HepG2 (cell line): Measurements from ENCODE around the gene SOCS1. TPM values are rescaled to one million over a fixed set of nuclear protein-coding genes. Genes with fewer than 3 reads are reported as not detected.

Experiments
- AKAP8 ChIP-seq: sonication (generic); formaldehyde crosslinking; IDR thresholded peaks from 2 replicates; pipeline ENCODE4 v1.5.1; 2020; ENCODE audit warnings: mild to moderate bottlenecking, missing genetic modification reagents
- E2F1 ChIP-seq: sonication (generic); formaldehyde crosslinking; IDR thresholded peaks from 2 replicates; pipeline ENCODE4 v1.5.0; 2020; ENCODE audit warnings: missing genetic modification reagents
- EED ChIP-seq: sonication (generic); formaldehyde crosslinking; IDR thresholded peaks from 2 replicates; pipeline ENCODE4 v1.5.0; 2020; ENCODE audit warnings: mild to moderate bottlenecking, missing genetic modification reagents
- FOXJ3 ChIP-seq: sonication (generic); formaldehyde crosslinking; IDR thresholded peaks from 2 replicates; pipeline ENCODE4 v1.4.0; 2020; ENCODE audit warnings: missing genetic modification reagents, mild to moderate bottlenecking, borderline replicate concordance
- GABPB1 ChIP-seq: IDR thresholded peaks from 2 replicates; pipeline ENCODE4 v1.6.1; 2016; ENCODE audit warnings: mild to moderate bottlenecking, missing genetic modification reagents, moderate library complexity, missing compliant biosample characterization
- HIC2 ChIP-seq: sonication (generic); formaldehyde crosslinking; IDR thresholded peaks from 2 replicates; pipeline ENCODE4 v1.9.0; 2022; ENCODE audit warnings: low read depth, missing genetic modification reagents
- HIVEP1 ChIP-seq: sonication (generic); formaldehyde crosslinking; IDR thresholded peaks from 2 replicates; pipeline ENCODE4 v1.4.0; 2020; ENCODE audit warnings: mild to moderate bottlenecking, missing genetic modification reagents
- JUND ChIP-seq: sonication (generic); formaldehyde crosslinking; IDR thresholded peaks from 2 replicates; pipeline ENCODE4 v1.8.0; 2022; ENCODE audit warnings: mild to moderate bottlenecking, missing genetic modification reagents
- MYPOP ChIP-seq: sonication (generic); formaldehyde crosslinking; IDR thresholded peaks from 2 replicates; pipeline ENCODE4 v1.8.1; 2023; ENCODE audit warnings: mild to moderate bottlenecking, moderate library complexity, missing genetic modification reagents
- PCBP2 ChIP-seq: fragments of 200-400 bp; formaldehyde crosslinking; optimal IDR thresholded peaks from 2 replicates; pipeline ENCODE3; 2018; ENCODE audit warnings: low read length, low read depth; ENCODE audit not compliant: poor library complexity, severe bottlenecking
- PHF21A ChIP-seq: sonication (generic); formaldehyde crosslinking; IDR thresholded peaks from 2 replicates; pipeline ENCODE4 v1.5.0; 2020; ENCODE audit warnings: mild to moderate bottlenecking, missing genetic modification reagents
- RBM22 ChIP-seq: fragments of 200-400 bp; formaldehyde crosslinking; optimal IDR thresholded peaks from 2 replicates; pipeline ENCODE3; 2017; ENCODE audit warnings: mild to moderate bottlenecking, low read length, moderate library complexity
- RXRA ChIP-seq: sonication (generic); formaldehyde crosslinking; IDR thresholded peaks from 2 replicates; pipeline ENCODE4 v1.5.1; 2020; ENCODE audit warnings: missing genetic modification reagents
- SP140L ChIP-seq: sonication (generic); formaldehyde crosslinking; IDR thresholded peaks from 2 replicates; pipeline ENCODE4 v1.4.0; 2020; ENCODE audit warnings: missing genetic modification reagents, borderline replicate concordance
- ZBTB20 ChIP-seq: sonication (generic); formaldehyde crosslinking; IDR thresholded peaks from 2 replicates; pipeline ENCODE4 v1.8.1; 2023; ENCODE audit warnings: missing genetic modification reagents, low read depth, mild to moderate bottlenecking, borderline replicate concordance
- ZFP37 ChIP-seq: sonication (generic); formaldehyde crosslinking; IDR thresholded peaks from 2 replicates; pipeline ENCODE4 v1.4.0; 2020; ENCODE audit warnings: missing genetic modification reagents, borderline replicate concordance
- ZNF143 ChIP-seq: sonication (generic); formaldehyde crosslinking; IDR thresholded peaks from 2 replicates; pipeline ENCODE4 v1.4.0; 2020; ENCODE audit warnings: missing genetic modification reagents
- ZNF205 ChIP-seq: IDR thresholded peaks from 2 replicates; pipeline ENCODE4 v1.6.1; 2018; ENCODE audit warnings: missing biosample characterization, missing genetic modification reagents
- ZNF296 ChIP-seq: sonication (generic); formaldehyde crosslinking; conservative IDR thresholded peaks from 2 replicates; pipeline ENCODE4 v1.5.0; 2020; ENCODE audit warnings: mild to moderate bottlenecking, missing genetic modification reagents
- ZNF34 ChIP-seq: sonication (generic); formaldehyde crosslinking; IDR thresholded peaks from 2 replicates; pipeline ENCODE4 v1.4.0; 2020; ENCODE audit warnings: mild to moderate bottlenecking, missing genetic modification reagents, borderline replicate concordance
- ZNF343 ChIP-seq: sonication (generic); formaldehyde crosslinking; IDR thresholded peaks from 2 replicates; pipeline ENCODE4 v1.4.0; 2020; ENCODE audit warnings: mild to moderate bottlenecking, missing genetic modification reagents
- ZNF362 ChIP-seq: sonication (generic); formaldehyde crosslinking; IDR thresholded peaks from 2 replicates; pipeline ENCODE4 v1.4.0; 2020; ENCODE audit warnings: missing genetic modification reagents, mild to moderate bottlenecking, borderline replicate concordance
- ZNF484 ChIP-seq: sonication (generic); formaldehyde crosslinking; IDR thresholded peaks from 2 replicates; pipeline ENCODE4 v1.5.1; 2020; ENCODE audit warnings: mild to moderate bottlenecking, low read depth, missing genetic modification reagents, borderline replicate concordance
- ZNF570 ChIP-seq: sonication (generic); formaldehyde crosslinking; IDR thresholded peaks from 2 replicates; pipeline ENCODE4 v1.4.0; 2020; ENCODE audit warnings: mild to moderate bottlenecking, missing genetic modification reagents, borderline replicate concordance
- polyA plus RNA-seq, 8 experiments: library from polyadenylated mRNA; depleted of rRNA in 3 of 8; stranded (reverse) in 7 of 8; unstranded in 1 of 8; fragments of >200 nt; fragmentation: Illumina TruSeq in 4 of 8; extraction: Trizol in 4 of 8; gene quantifications; 2 replicates each; pipeline versions ENCODE4 v1.2.1 to v1.2.3, GENCODE V29; 2011 to 2016; ENCODE audit warnings: low read depth in 4 of 8, missing spikeins in 1 of 8, mixed read lengths in 1 of 8; ENCODE audit not compliant: insufficient read depth in 1 of 8
- total RNA-seq, 5 experiments: library from RNA; depleted of rRNA; stranded (reverse); fragments of >200 nt; fragmentation: Illumina TruSeq; extraction: Trizol; gene quantifications; 2 replicates each; pipeline ENCODE4 v1.2.3, GENCODE V29; 2016; ENCODE audit warnings: low read depth in 1 of 5

Gene SOCS1
- total and polyA plus RNA-seq, 2 of the 13 experiments (the other 11 are each of a cell fraction or from before 2014, with no cell fraction given), result 5.3 to 6.3 TPM

- TF ChIP-seq HIC2 (CRISPR knock-in tag) (peak; percentile 99), ZNF484 (CRISPR knock-in tag) (no peak), MYPOP (CRISPR knock-in tag) (no peak), ZBTB20 (CRISPR knock-in tag) (peak; percentile 10; the same call in 1 of the 2 replicates), ZFP37 (CRISPR knock-in tag) (0 out of 2 replicates have a peak, but pooled peaks have one; percentile 37), ZNF205 (0 out of 2 replicates have a peak, but pooled peaks have one; percentile 33), AKAP8 (CRISPR knock-in tag) (peak; percentile 53; the same call in 1 of the 2 replicates), ZNF34 (CRISPR knock-in tag) (0 out of 2 replicates have a peak, but pooled peaks have one; percentile 19), PHF21A (no peak), ZNF570 (no peak), PCBP2 (no peak), SP140L (CRISPR knock-in tag) (no peak), FOXJ3 (CRISPR knock-in tag) (no peak; the same call in 1 of the 2 replicates), HIVEP1 (CRISPR knock-in tag) (0 out of 2 replicates have a peak, but pooled peaks have one; percentile 43), JUND (CRISPR knock-in tag) (no peak), GABPB1 (CRISPR knock-in tag) (peak; percentile 33; the same call in 1 of the 2 replicates), ZNF362 (CRISPR knock-in tag) (no peak; the same call in 1 of the 2 replicates), EED (CRISPR knock-in tag) (no peak), RXRA (peak; percentile 96), ZNF296 (CRISPR knock-in tag) (peak; percentile 58; the same call in 1 of the 2 replicates), ZNF343 (CRISPR knock-in tag) (0 out of 2 replicates have a peak, but pooled peaks have one; percentile 25), ZNF143 (CRISPR knock-in tag) (no peak), E2F1 (CRISPR knock-in tag) (no peak), RBM22 (no peak)
Observed at GRCh38 chr16:11258553-11259492, 2.8 kb upstream of the SOCS1 start (continued).
